Left lung (tissue), 10 donors: ENCODE results near the gene GIPC2. TPM values are rescaled to one million over a fixed set of nuclear protein-coding genes. Genes with fewer than 3 reads are reported as not detected.

Source experiments
- ATAC-seq: fragments of 200-7000 bp; cut with Tn5 transposase; one replicate; pipeline ENCODE4 v1.9.1; 2020; ENCODE audit warnings: moderate library complexity
- DNase-seq, 4 donors: peaks; one replicate each; pipeline ENCODE4 v3.0.0-alpha.2; 2013 to 2020
- H3K27ac ChIP-seq, 2 donors: fragments of 200-600 bp; sonication (generic) in 1 of 2; one replicate each; pipeline versions ENCODE4 v1.5.0 to v1.8.0; 2020 to 2021
- H3K27me3 ChIP-seq, 2 donors: fragments of 200-600 bp; sonication (generic) in 1 of 2; one replicate each; pipeline versions ENCODE4 v1.5.0 to v1.8.0; 2020 to 2021
- H3K36me3 ChIP-seq, 2 donors: fragments of 200-600 bp; sonication (generic) in 1 of 2; one replicate each; pipeline versions ENCODE4 v1.5.0 to v1.8.0; 2020 to 2021
- H3K4me1 ChIP-seq, 2 donors: fragments of 200-600 bp; one replicate each; pipeline ENCODE4 v1.8.0; 2021
- H3K4me3 ChIP-seq, 2 donors: fragments of 200-600 bp; sonication (generic) in 1 of 2; one replicate each; pipeline versions ENCODE4 v1.5.0 to v1.8.0; 2020 to 2021; ENCODE audit warnings: mild to moderate bottlenecking in 1 of 2
- H3K9me3 ChIP-seq, 2 donors: fragments of 200-600 bp; sonication (generic) in 1 of 2; one replicate each; pipeline versions ENCODE4 v1.5.0 to v1.8.0; 2020 to 2021
- intact Hi-C, 2 donors: fragments of 100-400 bp; cut with DNase I; formaldehyde crosslinking; loops; one replicate each; pipeline versions ENCODE4 v1.11.2 to v1.14.2; 2022
- polyA plus RNA-seq, 6 donors: library from polyadenylated mRNA; unstranded; fragments of 120-200 nt; gene quantifications; one replicate each; pipeline ENCODE4 v1.2.1, GENCODE V29; 2013; ENCODE audit not compliant: insufficient read length in 6 of 6
- total RNA-seq, 2 donors: library from RNA; stranded (reverse); fragmentation: NEBNext Ultra II Directional; extraction: Animal tissue kit (Norgen Biotek cat#: 25700); gene quantifications; one replicate each; pipeline ENCODE4 v1.2.1, GENCODE V29; 2021
- TF ChIP-seq, protein P1 (sequence below), 2 donors: fragments of 200-600 bp; sonication (generic) in 1 of 2; IDR thresholded peaks; one replicate each; pipeline versions ENCODE4 v1.5.0 to v1.8.0; 2021; ENCODE audit warnings: antibody characterized with exemption in 2 of 2
- donor health status: DM: no; HTN: yes; CAD: no.
- donor health status: DM: no; HTN: no; CAD: no.

The GIPC2 gene
- total and polyA plus RNA-seq, 8 donors = 0.46 to 2.2 (median 0.83) TPM

DNA sequence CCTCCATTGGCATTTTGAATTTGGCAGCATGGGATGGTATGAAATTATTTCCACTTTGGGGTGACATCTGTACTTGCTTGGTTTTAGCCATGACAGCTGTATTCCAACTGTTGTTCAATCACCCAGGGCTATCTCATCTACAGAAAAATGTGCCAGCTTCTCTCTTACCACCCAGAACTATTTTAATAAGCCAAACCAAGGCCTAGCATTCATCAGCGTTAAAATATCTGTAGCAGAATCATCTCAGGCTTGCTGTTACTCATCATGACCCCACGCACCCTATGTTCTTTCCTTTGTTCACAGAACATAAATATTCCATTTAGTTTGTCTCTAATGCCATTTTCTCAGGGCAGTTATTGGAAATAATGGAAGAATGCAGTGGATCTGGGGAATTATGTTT, 49.8 kb downstream of the GIPC2 start:
- H3K4me3 ChIP-seq = no peak overlapping the region
- intact Hi-C loops = no loop called here
- TF ChIP-seq, protein P1, sequence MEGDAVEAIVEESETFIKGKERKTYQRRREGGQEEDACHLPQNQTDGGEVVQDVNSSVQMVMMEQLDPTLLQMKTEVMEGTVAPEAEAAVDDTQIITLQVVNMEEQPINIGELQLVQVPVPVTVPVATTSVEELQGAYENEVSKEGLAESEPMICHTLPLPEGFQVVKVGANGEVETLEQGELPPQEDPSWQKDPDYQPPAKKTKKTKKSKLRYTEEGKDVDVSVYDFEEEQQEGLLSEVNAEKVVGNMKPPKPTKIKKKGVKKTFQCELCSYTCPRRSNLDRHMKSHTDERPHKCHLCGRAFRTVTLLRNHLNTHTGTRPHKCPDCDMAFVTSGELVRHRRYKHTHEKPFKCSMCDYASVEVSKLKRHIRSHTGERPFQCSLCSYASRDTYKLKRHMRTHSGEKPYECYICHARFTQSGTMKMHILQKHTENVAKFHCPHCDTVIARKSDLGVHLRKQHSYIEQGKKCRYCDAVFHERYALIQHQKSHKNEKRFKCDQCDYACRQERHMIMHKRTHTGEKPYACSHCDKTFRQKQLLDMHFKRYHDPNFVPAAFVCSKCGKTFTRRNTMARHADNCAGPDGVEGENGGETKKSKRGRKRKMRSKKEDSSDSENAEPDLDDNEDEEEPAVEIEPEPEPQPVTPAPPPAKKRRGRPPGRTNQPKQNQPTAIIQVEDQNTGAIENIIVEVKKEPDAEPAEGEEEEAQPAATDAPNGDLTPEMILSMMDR (IDR thresholded peaks at IDR 0.05) = no peak
- no peak overlapping the region for H3K27ac ChIP-seq
- DNase-seq (no peak), ATAC-seq (peak; percentile 16)
- H3K4me1 ChIP-seq = no peaks in the 10 kb centered on the region
- H3K36me3 ChIP-seq = no peaks in the 10 kb centered on the region
- no peaks in the 10 kb centered on the region for H3K9me3 ChIP-seq
- no peaks in the 10 kb centered on the region for H3K27me3 ChIP-seq

DNA sequence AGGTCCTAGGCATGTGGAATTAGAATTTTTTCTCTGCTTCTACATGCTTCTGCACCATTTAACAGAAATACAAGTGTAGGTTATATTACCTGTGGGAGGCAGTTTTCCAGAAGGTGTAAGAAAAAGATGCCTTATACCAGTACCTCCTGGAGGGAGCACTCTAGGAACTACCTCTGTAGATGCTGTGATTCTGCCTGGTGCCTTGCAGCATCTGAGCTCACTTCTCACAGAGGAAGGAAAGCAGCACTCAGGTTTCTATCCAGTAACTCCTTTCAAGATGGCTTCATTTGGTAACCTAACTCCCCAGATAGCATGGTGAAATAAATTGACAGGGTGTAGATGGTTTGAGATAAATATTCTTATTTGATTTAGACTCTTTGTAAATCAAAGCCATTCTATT, 50.3 kb downstream of the GIPC2 start:
- Histone ChIP-seq H3K9me3 (no peaks in the 10 kb centered on the region), H3K36me3 (no peaks in the 10 kb centered on the region), H3K4me1 (peaks cover 0 to under 1% of the 10 kb centered on the region in 2 donors), H3K4me3 (no peak overlapping the region), H3K27me3 (no peaks in the 10 kb centered on the region), H3K27ac (no peak overlapping the region)
- ATAC-seq (no peak), DNase-seq (no peak)
- intact Hi-C loops = no loop called here
- TF ChIP-seq, protein P1 (IDR thresholded peaks at IDR 0.05) = no peak

DNA sequence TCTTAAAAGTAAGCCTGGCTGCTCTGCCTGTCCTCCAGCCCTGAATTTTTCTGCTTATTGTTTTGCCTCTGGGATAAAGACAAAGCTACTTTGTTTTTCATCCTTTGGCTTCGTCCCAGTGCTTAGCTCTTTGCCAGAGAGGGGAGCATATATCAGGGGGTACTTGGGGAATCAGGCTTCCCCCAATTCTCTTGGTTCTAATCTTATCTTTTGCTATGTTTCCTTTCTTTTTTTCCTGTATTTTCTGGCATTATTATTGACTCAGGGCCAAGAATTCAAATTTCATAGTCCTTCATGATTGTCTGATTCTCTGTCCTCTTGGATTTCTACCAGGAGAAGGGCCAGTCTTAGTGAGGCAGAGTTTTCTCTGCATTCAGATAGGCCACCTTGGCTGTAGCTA, 51.2 kb downstream of the GIPC2 start:
- H3K4me3 ChIP-seq = no peak overlapping the region
- H3K36me3 ChIP-seq = no peaks in the 10 kb centered on the region
- ATAC-seq = no peak
- no peaks in the 10 kb centered on the region for H3K9me3 ChIP-seq
- intact Hi-C loops = no loop called here
- H3K27ac ChIP-seq = no peak overlapping the region
- TF ChIP-seq, protein P1 (IDR thresholded peaks at IDR 0.05) = no peak
- H3K27me3 ChIP-seq = no peaks in the 10 kb centered on the region
- H3K4me1 ChIP-seq = peaks cover 0 to 4% of the 10 kb centered on the region in 2 donors
- no peak for DNase-seq

DNA sequence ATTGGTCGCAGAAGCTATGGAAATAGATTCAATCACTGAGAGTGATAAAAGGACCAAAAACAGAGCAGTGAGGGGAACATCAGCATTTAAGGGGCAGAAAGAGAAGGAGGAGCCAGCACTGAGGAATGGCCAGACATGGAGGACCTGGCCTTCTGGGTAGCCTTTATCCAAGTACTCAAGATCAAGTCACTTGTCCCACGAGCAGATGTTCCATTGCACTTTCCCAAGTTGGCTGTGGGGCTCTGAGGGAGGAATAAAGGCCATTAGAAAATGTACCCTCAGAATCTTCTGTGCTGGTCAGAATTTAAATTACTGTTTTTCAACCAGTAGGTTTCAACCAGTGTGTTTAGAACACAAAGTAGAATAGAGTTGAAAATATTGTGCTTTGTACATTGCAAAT, 55.3 kb downstream of the GIPC2 start:
- ATAC-seq = no peak
- H3K27me3 ChIP-seq = no peaks in the 10 kb centered on the region
- peaks cover 0 to 4% of the 10 kb centered on the region in 2 donors for H3K4me1 ChIP-seq
- H3K9me3 ChIP-seq = no peaks in the 10 kb centered on the region
- no peak overlapping the region for H3K4me3 ChIP-seq
- H3K36me3 ChIP-seq = no peaks in the 10 kb centered on the region
- DNase-seq = no peak
- TF ChIP-seq, protein P1 (IDR thresholded peaks at IDR 0.05) = no peak
- intact Hi-C loops = no loop called here
- peak overlapping the region in 1 of 2 donors; percentile 58 for H3K27ac ChIP-seq

DNA sequence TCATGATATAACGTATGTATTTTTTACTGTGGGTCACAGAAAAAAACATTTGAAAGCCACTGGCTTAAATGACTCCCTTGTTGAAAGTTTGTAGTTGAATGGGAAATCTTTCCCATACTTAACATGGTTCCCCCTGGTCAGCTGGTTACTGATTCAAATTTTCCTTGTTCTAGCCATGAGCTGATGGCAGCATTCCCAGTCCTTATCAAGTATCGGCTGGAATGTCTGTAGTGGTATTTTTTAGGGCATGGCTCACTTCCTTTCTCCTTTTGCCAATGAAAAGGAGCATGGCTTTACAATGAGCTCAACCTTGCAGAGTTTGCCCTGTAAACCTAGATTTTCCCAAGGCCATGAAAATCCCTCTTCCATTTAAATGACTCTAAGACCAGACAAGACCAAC, 55.7 kb downstream of the GIPC2 start:
- peaks cover 0 to 4% of the 10 kb centered on the region in 2 donors for H3K4me1 ChIP-seq
- H3K27ac ChIP-seq = peak overlapping the region; percentile 28 to 58
- no peaks in the 10 kb centered on the region for H3K36me3 ChIP-seq
- H3K27me3 ChIP-seq = no peaks in the 10 kb centered on the region
- intact Hi-C loops = no loop called here
- no peak overlapping the region for H3K4me3 ChIP-seq
- ATAC-seq (peak; percentile 94), DNase-seq (peak in 1 of 4 donors; percentile 35)
- H3K9me3 ChIP-seq = no peaks in the 10 kb centered on the region
- TF ChIP-seq, protein P1 (IDR thresholded peaks at IDR 0.05) = no peak
